PC-3 (cell line): ENCODE results near the gene IGSF9B.

ENCODE experiments used
- CTCF ChIP-seq: fragments of 300-600 bp; sonication (generic); conservative IDR thresholded peaks from 2 replicates; pipeline ENCODE4 v1.5.1; 2017; ENCODE audit warnings: antibody characterized with exemption, low read depth, mild to moderate bottlenecking, low read length
- EZH2 ChIP-seq: fragments of 300-600 bp; sonication (generic); IDR thresholded peaks from one replicate; pipeline ENCODE4 v1.6.1; 2017; ENCODE audit warnings: antibody characterized with exemption, mild to moderate bottlenecking, low read length; ENCODE audit not compliant: unreplicated experiment
- EZH2phosphoT487 ChIP-seq: fragments of 300-600 bp; sonication (generic); IDR thresholded peaks from 2 replicates; pipeline ENCODE4 v1.6.1; 2018; ENCODE audit warnings: mild to moderate bottlenecking, antibody characterized with exemption, low read length, borderline replicate concordance

- TF ChIP-seq EZH2 = no peak
- no peak for TF ChIP-seq CTCF
- no peak for TF ChIP-seq EZH2phosphoT487
Observed at GRCh38 chr11:133919330-133920108, 37.2 kb downstream of the IGSF9B start.
